IMR-90 (cell line): ENCODE measurements around the gene LARP7. TPM values are rescaled to one million over a fixed set of nuclear protein-coding genes. Genes with fewer than 3 reads are reported as not detected.
"Not testable (repeated sequence)": the region's sequence is repeated elsewhere in the genome, so short reads cannot be mapped to it uniquely, and the experiment has no call there.

ENCODE experiments used
- ATAC-seq: fragments of 200-7000 bp; cut with Tn5 transposase; 2 replicates; pipeline ENCODE4 v1.9.1; 2020; ENCODE audit warnings: low read depth, mild to moderate bottlenecking, moderate library complexity
- BruUV-seq: library from RNA; stranded (reverse); fragments of 400-500 nt; replicated peaks from 2 replicates; lab custom pipeline; 2021; lab: Mats Ljungman, UMichigan
- CTCF ChIA-PET: fragments of 300-600 bp; formaldehyde crosslinking; extraction: SDS; loops from one replicate; lab custom pipeline; 2021; ENCODE audit warnings: antibody characterized with exemption; lab: Yijun Ruan, JAX
- POLR2A ChIA-PET: fragments of 300-600 bp; sonication (Branson Sonifier 250); formaldehyde crosslinking; loops from one replicate; lab custom pipeline; 2022; ENCODE audit warnings: antibody characterized with exemption; ENCODE audit not compliant: unreplicated experiment; lab: Charles Lee
- DNase-seq: peaks from one replicate; pipeline ENCODE4 v3.0.0; 2013
- H2AFZ ChIP-seq: replicated peaks from 2 replicates; pipeline ENCODE3; 2013; ENCODE audit warnings: low read length, mild to moderate bottlenecking; ENCODE audit not compliant: poor library complexity
- H2AK5ac ChIP-seq: 2 replicates; pipeline ENCODE4 v1.6.1; 2013; ENCODE audit warnings: low read depth, low read length, inconsistent platforms
- H2AK9ac ChIP-seq: replicated peaks from 2 replicates; pipeline ENCODE3; 2013; ENCODE audit warnings: mild to moderate bottlenecking, low read depth, low read length, moderate library complexity; ENCODE audit not compliant: poor library complexity
- H2BK120ac ChIP-seq: 2 replicates; pipeline ENCODE4 v1.6.1; 2013; ENCODE audit warnings: low read depth, low read length, inconsistent platforms
- H2BK15ac ChIP-seq: 3 replicates; pipeline ENCODE4 v1.6.1; 2013; ENCODE audit warnings: low read depth, low read length, inconsistent platforms
- H2BK20ac ChIP-seq: 2 replicates; pipeline ENCODE4 v1.6.1; 2013; ENCODE audit warnings: low read depth, mild to moderate bottlenecking, inconsistent platforms, low read length, moderate library complexity
- H2BK5ac ChIP-seq: 2 replicates; pipeline ENCODE4 v1.6.1; 2013; ENCODE audit warnings: mild to moderate bottlenecking, low read depth, low read length, inconsistent platforms; ENCODE audit not compliant: poor library complexity, severe bottlenecking
- H3K14ac ChIP-seq: replicated peaks from 2 replicates; pipeline ENCODE4 v1.6.1; 2013; ENCODE audit warnings: low read depth, low read length, inconsistent platforms
- H3K18ac ChIP-seq: 2 replicates; pipeline ENCODE4 v1.6.1; 2013; ENCODE audit warnings: low read depth, low read length, control low read depth
- H3K23ac ChIP-seq: 2 replicates; pipeline ENCODE4 v1.6.1; 2013; ENCODE audit warnings: low read depth, low read length, inconsistent platforms
- H3K27ac ChIP-seq: 2 replicates; pipeline ENCODE4 v1.5.1; 2013; ENCODE audit warnings: mild to moderate bottlenecking, control low read depth, low read length; ENCODE audit not compliant: insufficient read depth
- H3K27me3 ChIP-seq: 2 replicates; pipeline ENCODE4 v1.6.1; 2013; ENCODE audit warnings: low read length; ENCODE audit not compliant: control insufficient read depth, insufficient read depth
- H3K36me3 ChIP-seq: 2 replicates; pipeline ENCODE4 v1.6.1; 2013; ENCODE audit warnings: low read length, mixed read lengths; ENCODE audit not compliant: control insufficient read depth, insufficient read depth
- H3K4ac ChIP-seq: 2 replicates; pipeline ENCODE4 v1.6.1; 2013; ENCODE audit warnings: low read depth, low read length, inconsistent platforms
- H3K4me1 ChIP-seq: 2 replicates; pipeline ENCODE4 v1.6.1; 2013; ENCODE audit warnings: low read length, mixed read lengths; ENCODE audit not compliant: control insufficient read depth, insufficient read depth
- H3K4me2 ChIP-seq: 2 replicates; pipeline ENCODE4 v1.6.1; 2013; ENCODE audit warnings: low read depth, mild to moderate bottlenecking, control low read depth, low read length, moderate library complexity
- H3K4me3 ChIP-seq: 2 replicates; pipeline ENCODE4 v1.5.1; 2013; ENCODE audit warnings: low read depth, mild to moderate bottlenecking, control low read depth, low read length, moderate library complexity; ENCODE audit not compliant: insufficient read depth
- H3K56ac ChIP-seq: 2 replicates; pipeline ENCODE4 v1.6.1; 2013; ENCODE audit warnings: low read length, inconsistent platforms; ENCODE audit not compliant: insufficient read depth; ENCODE audit errors: extremely low read depth
- H3K79me1 ChIP-seq, 2 experiments: 2 replicates each; pipeline ENCODE4 v1.6.1; 2013; ENCODE audit warnings: low read length in 2 of 2, inconsistent platforms in 1 of 2, low read depth in 1 of 2
- H3K9ac ChIP-seq: 2 replicates; pipeline ENCODE4 v1.6.1; 2013; ENCODE audit warnings: low read depth, low read length, control low read depth
- H3K9me1 ChIP-seq: 2 replicates; pipeline ENCODE4 v1.6.1; 2013; ENCODE audit warnings: low read length, inconsistent platforms; ENCODE audit not compliant: insufficient read depth
- H3K9me3 ChIP-seq: 2 replicates; pipeline ENCODE4 v1.6.1; 2013; ENCODE audit warnings: low read length; ENCODE audit not compliant: control insufficient read depth, insufficient read depth
- H4K20me1 ChIP-seq: 2 replicates; pipeline ENCODE4 v1.6.1; 2013; ENCODE audit warnings: low read length, inconsistent platforms; ENCODE audit not compliant: insufficient read depth
- H4K5ac ChIP-seq: 2 replicates; pipeline ENCODE4 v1.6.1; 2013; ENCODE audit warnings: mild to moderate bottlenecking, low read depth, low read length, control low read depth
- H4K8ac ChIP-seq, 2 experiments: 2 replicates each; pipeline ENCODE4 v1.6.1; 2013; ENCODE audit warnings: low read depth in 2 of 2, low read length in 2 of 2, control low read depth in 1 of 2, inconsistent platforms in 1 of 2
- H4K91ac ChIP-seq: 2 replicates; pipeline ENCODE4 v1.6.1; 2013; ENCODE audit warnings: low read depth, low read length, inconsistent platforms; ENCODE audit not compliant: insufficient read depth
- FOS ChIP-seq: fragments of 150-350 bp; IDR thresholded peaks from 2 replicates; pipeline ENCODE4 v1.6.1; 2016; ENCODE audit warnings: low read depth, low read length
- RAD21 ChIP-seq: IDR thresholded peaks from 2 replicates; pipeline ENCODE4 v1.6.1; 2012; ENCODE audit warnings: low read length, improper control_type of control experiment
- SMC3 ChIP-seq: fragments of 150-350 bp; IDR thresholded peaks from 2 replicates; pipeline ENCODE4 v1.6.1; 2016; ENCODE audit warnings: low read depth, mild to moderate bottlenecking, antibody characterized with exemption, low read length, moderate library complexity
- WGBS, 2 experiments: methylation state at CpG; one replicate each; pipeline versions ENCODE4 v1.1.5 to v1.1.7; 2013; ENCODE audit warnings: missing lambda C conversion rate in 2 of 2; ENCODE audit not compliant: insufficient read length in 1 of 2; ENCODE audit errors: extremely low coverage in 2 of 2; 5-methylcytosine and 5-hydroxymethylcytosine counted together
- dilution Hi-C: fragments of 300-500 bp; cut with HindIII; formaldehyde crosslinking; loops from one replicate; pipeline ENCODE4 v1.14.3; 2018; ENCODE audit warnings: low sequenced_read_pairs; ENCODE audit not compliant: unreplicated experiment
- in situ Hi-C: fragments of 300-500 bp; cut with MboI; formaldehyde crosslinking; loops from 3 replicates; pipeline ENCODE4 v1.14.3; 2019; ENCODE audit warnings: low sequenced_read_pairs, inconsistent platforms, mixed read lengths
- intact Hi-C: fragments of 100-400 bp; cut with micrococcal nuclease; formaldehyde crosslinking; loops from 2 replicates; pipeline ENCODE4 v1.10.0; 2022
- polyA plus RNA-seq, 3 experiments: library from polyadenylated mRNA; depleted of rRNA; stranded (reverse); fragments of >200 nt; gene quantifications; 2 replicates each; pipeline ENCODE4 v1.2.3, GENCODE V29; 2012; ENCODE audit warnings: low replicate concordance in 1 of 3
- total RNA-seq: library from RNA; depleted of rRNA; stranded (reverse); fragments of >200 nt; gene quantifications from 2 replicates; pipeline ENCODE4 v1.2.3, GENCODE V29; 2012
- TF ChIP-seq, protein P1 (sequence below): conservative IDR thresholded peaks from 2 replicates; pipeline ENCODE4 v1.5.1; 2012; ENCODE audit warnings: mild to moderate bottlenecking, low read depth, low read length, improper control_type of control experiment

LARP7 gene
- total and polyA plus RNA-seq, 2 of the 4 experiments (the other 2 are of a cell fraction): 5.9 to 15.3 TPM

DNA sequence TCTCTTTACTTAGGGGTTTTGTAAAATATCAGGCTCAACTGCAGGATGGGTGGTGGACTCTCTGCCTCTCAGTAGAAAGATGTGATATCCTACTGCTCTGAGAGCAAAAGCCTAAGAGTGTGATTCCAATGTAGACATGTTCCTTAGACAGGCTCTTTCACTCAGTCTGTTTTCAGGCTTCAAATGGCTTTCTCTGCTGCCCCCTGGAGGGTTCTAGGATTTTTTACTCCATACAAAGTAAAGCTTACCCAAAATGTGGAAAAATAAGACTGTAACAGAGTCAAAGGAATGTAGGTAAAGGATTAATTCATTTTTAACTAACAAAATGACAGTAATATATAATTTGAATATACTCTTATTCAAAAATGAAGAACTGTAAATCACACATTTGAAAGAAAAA lies 32.4 kb upstream of the LARP7 start:
- Histone ChIP-seq H4K91ac (no peak overlapping the region), H3K4me2 (no peak overlapping the region), H4K20me1 (no peaks in the 10 kb centered on the region), H2AK9ac (no peak overlapping the region), H3K23ac (no peak overlapping the region), H3K18ac (no peak overlapping the region), H3K56ac (no peak overlapping the region), H3K36me3 (no peaks in the 10 kb centered on the region), H2AFZ (no peak overlapping the region), H3K9me3 (no peaks in the 10 kb centered on the region), H3K9me1 (0 out of 2 replicates have a peak, but pooled peaks cover 3% of the 10 kb centered on the region), H3K9ac (no peak overlapping the region), H3K27ac (no peak overlapping the region), H2AK5ac (no peak overlapping the region), H2BK20ac (no peak overlapping the region), H4K5ac (no peak overlapping the region), H2BK120ac (no peak overlapping the region), H2BK15ac (no peak overlapping the region), H3K4ac (no peak overlapping the region), H2BK5ac (no peak overlapping the region), H3K79me1 (no peaks in the 10 kb centered on the region), H3K4me1 (no peaks in the 10 kb centered on the region), H3K14ac (no peak overlapping the region), H3K4me3 (no peak overlapping the region), H3K27me3 (no peaks in the 10 kb centered on the region), H4K8ac (no peak overlapping the region)
- ChIA-PET POLR2A (no interaction called here), CTCF (interaction anchor here (0.6 to 1.5 kb wide), 10 partner anchors 8 to 505 kb away, joined by 3 to 6 read pairs (median 4); no protein-coding TSS in a partner anchor)
- intact Hi-C loops: loop anchor here (1.0 kb wide), 3 partner anchors 81 to 505 kb away; no protein-coding TSS in a partner anchor
- in situ Hi-C loops: loop anchor here (5.0 kb wide), 1 partner anchor 272 kb away; no protein-coding TSS in a partner anchor
- peak; percentile 65 for DNase-seq
- dilution Hi-C loops: loop anchor here (25.0 kb wide), 1 partner anchor 267 kb away; no protein-coding TSS in a partner anchor
- TF ChIP-seq FOS (no peak), RAD21 (peak; percentile 80), SMC3 (peak; percentile 86)
- TF ChIP-seq, protein P1, sequence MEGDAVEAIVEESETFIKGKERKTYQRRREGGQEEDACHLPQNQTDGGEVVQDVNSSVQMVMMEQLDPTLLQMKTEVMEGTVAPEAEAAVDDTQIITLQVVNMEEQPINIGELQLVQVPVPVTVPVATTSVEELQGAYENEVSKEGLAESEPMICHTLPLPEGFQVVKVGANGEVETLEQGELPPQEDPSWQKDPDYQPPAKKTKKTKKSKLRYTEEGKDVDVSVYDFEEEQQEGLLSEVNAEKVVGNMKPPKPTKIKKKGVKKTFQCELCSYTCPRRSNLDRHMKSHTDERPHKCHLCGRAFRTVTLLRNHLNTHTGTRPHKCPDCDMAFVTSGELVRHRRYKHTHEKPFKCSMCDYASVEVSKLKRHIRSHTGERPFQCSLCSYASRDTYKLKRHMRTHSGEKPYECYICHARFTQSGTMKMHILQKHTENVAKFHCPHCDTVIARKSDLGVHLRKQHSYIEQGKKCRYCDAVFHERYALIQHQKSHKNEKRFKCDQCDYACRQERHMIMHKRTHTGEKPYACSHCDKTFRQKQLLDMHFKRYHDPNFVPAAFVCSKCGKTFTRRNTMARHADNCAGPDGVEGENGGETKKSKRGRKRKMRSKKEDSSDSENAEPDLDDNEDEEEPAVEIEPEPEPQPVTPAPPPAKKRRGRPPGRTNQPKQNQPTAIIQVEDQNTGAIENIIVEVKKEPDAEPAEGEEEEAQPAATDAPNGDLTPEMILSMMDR: peak; percentile 73
- peak; percentile 99 for ATAC-seq
- no TSS peak for BruUV-seq

DNA sequence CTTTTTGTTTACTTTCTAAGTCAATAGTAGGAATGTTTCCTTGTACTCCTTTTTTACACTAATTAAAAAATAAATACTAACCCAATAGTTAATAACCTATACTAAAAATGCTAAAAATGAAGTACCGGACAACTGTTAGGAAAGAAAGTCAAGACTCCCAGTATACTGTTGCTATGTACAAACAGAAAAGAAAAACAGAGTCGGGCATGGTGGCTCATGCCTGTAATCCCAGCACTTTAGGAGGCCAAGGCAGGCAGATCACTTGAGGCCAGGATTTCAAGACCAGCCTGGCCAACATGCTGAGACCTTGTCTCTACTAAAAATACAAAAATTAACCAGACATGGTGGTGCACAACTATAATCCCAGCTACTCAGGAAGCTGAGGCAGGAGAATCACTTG lies 24.1 kb upstream of the LARP7 start:
- H4K5ac ChIP-seq, H3K4me2 ChIP-seq, H3K27me3 ChIP-seq, H3K9ac ChIP-seq, H3K23ac ChIP-seq, in situ Hi-C loops, H4K91ac ChIP-seq, H3K9me1 ChIP-seq, DNase-seq, H4K8ac ChIP-seq, H3K27ac ChIP-seq, H4K20me1 ChIP-seq, H2AK5ac ChIP-seq, H3K36me3 ChIP-seq, H3K4ac ChIP-seq, intact Hi-C loops, H3K9me3 ChIP-seq, H2BK5ac ChIP-seq, POLR2A ChIA-PET, H3K4me3 ChIP-seq, H3K56ac ChIP-seq, BruUV-seq, H3K79me1 ChIP-seq, H2AFZ ChIP-seq, H3K4me1 ChIP-seq, H2BK20ac ChIP-seq, H2AK9ac ChIP-seq, H3K14ac ChIP-seq, H2BK120ac ChIP-seq, H3K18ac ChIP-seq, H2BK15ac ChIP-seq: not testable (repeated sequence)
- 57% methylated on average over 1 of the region's 2 CpGs; no CpG with 5 or more reads in 1 of the 2 experiments for WGBS, 2 experiments
- CTCF ChIA-PET: interaction anchor here (0.8 kb wide), 1 partner anchor 8 kb away, joined by 3 read pairs; no protein-coding TSS in a partner anchor
- ATAC-seq: peak; percentile 72
- dilution Hi-C loops: loop anchor here (25.0 kb wide), 1 partner anchor 276 kb away; no protein-coding TSS in a partner anchor
